NCI-H510A (cell line): ENCODE results near the gene PHKA2.
"Not testable (repeated sequence)": the region's sequence is repeated elsewhere in the genome, so short reads cannot be mapped to it uniquely, and the experiment has no call there.

Source experiments
- DNase-seq: peaks from one replicate; lab custom pipeline; 2025; lab: John Stamatoyannopoulos, UW

Gene PHKA2, protein sequence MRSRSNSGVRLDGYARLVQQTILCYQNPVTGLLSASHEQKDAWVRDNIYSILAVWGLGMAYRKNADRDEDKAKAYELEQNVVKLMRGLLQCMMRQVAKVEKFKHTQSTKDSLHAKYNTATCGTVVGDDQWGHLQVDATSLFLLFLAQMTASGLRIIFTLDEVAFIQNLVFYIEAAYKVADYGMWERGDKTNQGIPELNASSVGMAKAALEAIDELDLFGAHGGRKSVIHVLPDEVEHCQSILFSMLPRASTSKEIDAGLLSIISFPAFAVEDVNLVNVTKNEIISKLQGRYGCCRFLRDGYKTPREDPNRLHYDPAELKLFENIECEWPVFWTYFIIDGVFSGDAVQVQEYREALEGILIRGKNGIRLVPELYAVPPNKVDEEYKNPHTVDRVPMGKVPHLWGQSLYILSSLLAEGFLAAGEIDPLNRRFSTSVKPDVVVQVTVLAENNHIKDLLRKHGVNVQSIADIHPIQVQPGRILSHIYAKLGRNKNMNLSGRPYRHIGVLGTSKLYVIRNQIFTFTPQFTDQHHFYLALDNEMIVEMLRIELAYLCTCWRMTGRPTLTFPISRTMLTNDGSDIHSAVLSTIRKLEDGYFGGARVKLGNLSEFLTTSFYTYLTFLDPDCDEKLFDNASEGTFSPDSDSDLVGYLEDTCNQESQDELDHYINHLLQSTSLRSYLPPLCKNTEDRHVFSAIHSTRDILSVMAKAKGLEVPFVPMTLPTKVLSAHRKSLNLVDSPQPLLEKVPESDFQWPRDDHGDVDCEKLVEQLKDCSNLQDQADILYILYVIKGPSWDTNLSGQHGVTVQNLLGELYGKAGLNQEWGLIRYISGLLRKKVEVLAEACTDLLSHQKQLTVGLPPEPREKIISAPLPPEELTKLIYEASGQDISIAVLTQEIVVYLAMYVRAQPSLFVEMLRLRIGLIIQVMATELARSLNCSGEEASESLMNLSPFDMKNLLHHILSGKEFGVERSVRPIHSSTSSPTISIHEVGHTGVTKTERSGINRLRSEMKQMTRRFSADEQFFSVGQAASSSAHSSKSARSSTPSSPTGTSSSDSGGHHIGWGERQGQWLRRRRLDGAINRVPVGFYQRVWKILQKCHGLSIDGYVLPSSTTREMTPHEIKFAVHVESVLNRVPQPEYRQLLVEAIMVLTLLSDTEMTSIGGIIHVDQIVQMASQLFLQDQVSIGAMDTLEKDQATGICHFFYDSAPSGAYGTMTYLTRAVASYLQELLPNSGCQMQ

DNA sequence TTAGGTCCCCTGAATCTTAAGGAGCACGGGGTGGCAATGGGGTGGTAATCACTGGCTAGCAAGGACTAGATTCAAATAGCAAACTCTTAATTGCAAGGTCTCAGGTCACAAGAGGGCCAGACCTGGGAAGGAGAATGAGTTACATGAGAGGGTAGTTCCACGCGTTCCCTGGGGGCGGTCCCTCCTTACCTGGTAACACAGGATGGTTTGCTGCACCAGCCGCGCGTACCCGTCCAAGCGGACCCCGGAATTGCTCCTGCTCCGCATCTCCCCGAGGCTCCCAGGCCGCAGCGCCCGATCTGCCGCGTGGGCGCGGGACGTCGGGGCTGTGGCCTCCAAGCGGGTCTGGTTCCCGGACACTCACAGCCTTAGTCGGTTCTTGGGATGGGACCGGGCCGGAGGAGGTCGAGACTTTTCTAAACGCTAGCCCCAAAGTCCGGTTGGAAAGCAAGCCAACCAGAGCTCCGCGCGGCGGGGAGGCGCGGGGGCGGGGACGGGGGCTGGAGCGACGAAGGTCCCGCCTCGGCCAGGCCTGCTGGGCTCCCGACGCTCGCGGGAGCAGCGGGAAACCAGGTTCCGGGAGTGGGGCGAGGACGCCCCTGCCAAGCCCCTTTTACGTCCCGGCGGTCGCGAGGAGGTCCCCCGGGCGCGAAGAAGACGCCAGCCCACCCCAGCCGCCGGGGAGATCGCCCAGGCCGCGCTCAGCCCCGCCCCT is at the start of gene PHKA2:
TSS of gene PHKA2 (minus strand) at position 449 of the 715 bp plus-strand sequence. CDS start at position 267, 182 bp downstream.
- DNase-seq: peak; percentile 48

DNA sequence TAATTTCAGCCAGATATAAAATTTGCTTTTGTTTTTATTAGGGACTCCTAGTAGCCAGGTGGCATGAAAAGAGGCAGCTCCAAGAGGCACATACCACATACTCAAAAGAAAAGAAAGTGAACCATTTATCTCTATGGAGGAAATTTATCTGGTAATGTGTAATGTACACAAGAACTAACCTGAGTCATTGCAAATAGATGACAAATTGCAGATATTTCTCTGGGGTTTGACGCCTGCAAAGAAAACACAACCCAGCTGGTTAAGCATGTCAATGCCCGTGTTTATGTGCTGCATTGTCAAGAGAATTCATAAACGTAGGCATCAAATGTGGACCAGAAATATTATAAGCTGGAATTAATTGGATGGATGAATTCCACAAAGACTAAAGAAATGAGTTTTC is 46.9 kb upstream of the PHKA2 start:
- DNase-seq: no peak

DNA sequence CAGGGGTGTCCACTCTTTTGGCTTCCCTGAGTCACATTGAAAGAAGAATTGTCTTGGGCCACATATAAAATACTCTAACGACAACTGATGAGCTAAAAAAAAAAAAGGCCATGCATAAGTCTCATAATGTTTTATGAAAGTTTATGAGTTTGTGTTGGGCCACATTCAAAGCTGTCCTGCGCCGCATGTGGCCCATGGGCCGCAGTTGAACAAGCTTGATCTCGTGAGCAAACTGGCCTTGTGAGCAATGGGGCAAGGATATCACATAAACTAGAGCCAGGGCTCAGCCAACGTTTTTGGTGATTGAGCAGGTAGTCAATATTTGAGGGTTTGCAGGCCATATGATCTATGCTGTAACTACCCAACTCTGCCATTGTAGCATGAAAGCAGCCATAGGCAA is 44.6 kb upstream of the PHKA2 start:
- DNase-seq: no peak

DNA sequence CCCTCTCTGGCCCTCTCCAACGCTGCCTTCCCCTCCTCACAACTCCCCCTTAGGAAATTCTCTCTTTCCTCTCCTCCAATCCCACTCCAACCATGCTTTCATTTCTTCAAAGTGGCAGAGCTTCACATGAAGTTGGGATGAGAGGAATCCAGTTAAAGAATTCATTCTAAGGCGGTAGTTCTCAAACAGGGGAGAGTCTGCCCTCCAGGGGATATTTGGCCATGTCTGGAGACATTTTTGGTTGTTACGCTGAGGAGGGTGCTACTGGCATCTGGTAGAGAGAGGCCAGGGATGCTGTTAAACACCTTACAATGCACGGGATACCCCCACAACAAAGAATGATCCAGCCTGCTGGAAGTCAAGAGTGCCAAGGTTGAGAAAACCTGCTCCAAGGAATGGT is 40.5 kb upstream of the PHKA2 start:
- no peak for DNase-seq

DNA sequence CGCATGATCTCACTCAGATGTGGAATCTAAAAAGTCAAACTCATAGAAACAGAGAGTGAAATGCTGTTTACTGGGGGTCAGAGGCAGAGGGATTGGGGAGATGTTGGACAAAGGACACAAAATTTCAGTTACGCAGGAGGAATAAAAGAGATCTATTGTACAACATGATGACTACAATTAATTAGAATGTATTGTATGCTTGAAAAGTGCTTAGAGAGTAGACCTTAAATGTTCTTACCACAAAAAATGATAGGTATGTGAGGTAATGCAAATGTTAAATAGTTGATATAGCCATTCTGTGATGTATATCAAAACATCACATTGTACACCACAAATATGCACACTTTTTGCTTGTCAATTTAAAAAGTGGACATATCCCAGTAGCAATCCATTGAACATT is 36.1 kb upstream of the PHKA2 start:
- DNase-seq: no peak

DNA sequence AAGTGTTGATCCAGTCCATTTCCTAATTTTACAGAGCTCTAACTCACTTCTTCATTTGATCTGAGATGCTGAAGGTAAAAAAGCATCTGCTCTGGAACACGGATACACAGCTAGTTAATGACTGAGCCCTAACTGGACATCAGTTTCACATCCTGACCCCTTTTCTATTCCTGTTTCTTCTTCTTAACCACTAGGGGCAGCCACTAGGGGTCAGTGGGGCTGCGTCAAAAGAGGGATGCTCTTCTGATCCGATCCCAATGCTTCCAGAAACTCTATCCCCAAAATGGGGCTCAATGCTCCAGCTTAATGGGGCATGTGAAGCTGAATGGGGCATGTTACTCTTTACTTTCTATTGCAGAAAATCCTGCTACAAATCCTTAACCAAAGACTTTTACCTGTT is 33.4 kb upstream of the PHKA2 start:
- peak; percentile 17 for DNase-seq

DNA sequence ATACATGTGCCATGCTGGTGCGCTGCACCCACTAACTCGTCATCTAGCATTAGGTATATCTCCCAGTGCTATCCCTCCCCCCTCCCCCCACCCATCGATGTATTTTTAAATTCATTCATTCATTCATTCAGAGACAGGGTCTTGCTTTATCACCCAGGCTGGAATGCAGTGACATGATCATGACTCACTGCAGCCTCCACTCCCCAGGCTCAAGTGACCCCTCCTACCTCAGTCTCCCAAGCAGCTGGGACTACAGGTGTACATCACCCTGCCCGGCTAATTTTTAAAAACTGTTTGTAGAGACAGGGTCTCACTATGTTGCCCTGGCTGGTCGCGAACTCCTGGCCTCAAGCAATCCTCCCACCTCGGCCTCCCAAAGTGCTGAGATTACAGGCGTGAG is 32.7 kb upstream of the PHKA2 start:
- not testable (repeated sequence) for DNase-seq

DNA sequence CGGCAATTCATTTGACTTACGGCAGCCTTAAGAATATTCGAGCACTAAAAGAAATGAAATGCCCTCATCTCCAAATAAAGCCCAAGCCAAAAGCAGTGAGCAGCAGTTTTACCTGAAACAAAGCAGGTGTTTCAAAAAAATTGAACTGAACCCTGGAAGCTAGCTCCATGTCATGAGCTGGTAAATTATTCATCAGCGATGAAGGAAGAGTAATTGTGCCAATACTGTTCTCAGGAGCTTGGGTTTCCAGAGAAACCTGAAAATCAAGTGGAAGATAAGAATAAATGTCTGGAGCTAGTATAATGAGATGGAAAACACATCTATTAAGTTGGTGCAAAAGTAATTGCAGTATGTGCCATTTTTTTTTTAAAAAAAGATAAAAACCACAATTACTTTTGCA is 24.0 kb upstream of the PHKA2 start:
- DNase-seq: no peak

DNA sequence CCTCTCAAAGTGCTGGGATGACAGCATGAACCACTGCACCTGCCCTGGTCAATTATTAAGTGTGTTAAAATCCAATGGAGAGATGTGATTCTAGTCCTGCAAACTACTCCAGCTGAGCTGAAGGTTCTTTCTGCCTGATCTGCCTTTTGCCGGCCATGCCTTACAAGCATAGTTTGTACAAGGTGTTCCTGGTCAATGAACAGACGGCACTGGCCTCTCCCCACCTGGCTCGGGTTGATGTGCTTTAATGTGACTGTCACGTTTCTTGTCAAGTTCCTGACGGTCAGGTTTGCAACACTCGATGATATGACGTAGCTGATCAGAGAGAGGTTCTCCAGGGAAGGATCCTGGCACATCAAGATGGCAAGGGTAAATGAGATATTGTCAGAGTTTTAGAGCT is 23.1 kb upstream of the PHKA2 start:
- no peak for DNase-seq

DNA sequence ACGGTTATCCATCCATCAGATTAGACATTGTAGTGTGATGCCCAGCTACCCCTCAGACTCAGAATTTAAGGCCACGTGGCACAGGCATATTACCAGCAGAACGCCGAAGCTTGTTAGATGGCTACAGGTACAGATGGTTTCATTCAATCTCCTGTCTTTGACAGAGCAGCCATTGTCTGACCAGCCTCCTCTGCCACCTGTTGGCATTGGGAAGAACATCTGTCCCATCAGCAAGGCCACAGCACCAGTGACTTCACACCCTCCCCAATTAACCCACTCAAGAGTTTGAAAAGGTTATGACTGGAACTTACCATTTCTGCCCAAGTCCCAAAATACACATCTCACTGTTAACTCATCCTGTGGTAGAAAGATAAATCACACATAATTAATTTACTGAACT is 22.0 kb upstream of the PHKA2 start:
- no peak for DNase-seq

DNA sequence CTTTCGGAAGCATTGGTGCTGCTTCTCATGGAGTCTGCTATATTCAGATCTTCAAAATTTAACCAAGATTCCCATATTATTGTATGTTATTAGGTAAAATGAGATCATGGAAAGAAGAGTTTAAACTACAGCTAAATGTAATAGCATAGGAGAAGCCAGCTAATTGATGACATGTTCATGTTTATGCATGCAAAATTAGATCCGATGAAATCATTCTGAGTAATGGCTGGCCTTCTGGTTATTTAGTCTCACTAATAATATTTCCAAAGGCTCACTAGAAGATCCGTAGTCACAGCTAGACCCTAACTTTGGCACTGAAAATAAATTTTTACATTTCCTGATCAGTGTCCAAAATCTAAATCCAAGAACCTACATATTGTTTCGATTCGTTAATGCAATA is 19.8 kb upstream of the PHKA2 start:
- no peak for DNase-seq

DNA sequence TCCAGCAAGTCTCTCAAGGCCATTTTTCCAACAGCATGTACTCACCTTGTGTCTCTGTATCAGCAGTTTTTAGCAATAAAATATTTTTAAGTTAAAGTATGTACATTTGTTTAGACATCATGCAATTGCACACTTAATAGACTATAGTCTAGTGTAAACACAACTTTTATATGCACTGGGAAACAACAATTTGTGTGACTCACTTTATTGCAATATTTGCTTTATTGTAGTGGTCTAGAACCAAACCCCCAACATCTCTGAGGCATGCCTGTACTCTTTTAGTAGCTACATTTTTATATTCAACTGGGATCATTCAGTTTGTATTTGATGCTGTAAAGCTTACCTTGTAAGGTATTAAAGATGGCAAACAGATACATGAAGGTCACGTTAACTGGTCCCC is 14.7 kb upstream of the PHKA2 start:
- DNase-seq: no peak

DNA sequence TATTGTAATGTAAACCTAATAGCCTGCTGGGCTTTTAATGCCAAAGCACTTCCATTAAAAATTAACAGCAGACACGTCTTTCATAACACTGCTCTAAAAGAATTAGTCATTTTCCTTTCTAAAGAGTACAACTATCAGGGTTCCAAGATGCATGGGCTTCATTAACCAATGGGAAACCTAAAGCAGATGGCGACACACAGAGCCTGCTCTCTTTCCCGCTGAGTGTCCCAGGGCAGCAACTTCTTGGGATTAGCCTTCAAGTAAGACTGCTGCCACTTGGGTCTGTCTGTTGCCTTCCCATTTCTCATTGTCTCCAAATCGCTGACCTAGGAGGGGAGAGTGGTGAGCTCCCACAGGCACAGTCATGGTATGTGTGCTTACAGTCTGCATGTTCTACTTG is 14.0 kb upstream of the PHKA2 start:
- no peak for DNase-seq

DNA sequence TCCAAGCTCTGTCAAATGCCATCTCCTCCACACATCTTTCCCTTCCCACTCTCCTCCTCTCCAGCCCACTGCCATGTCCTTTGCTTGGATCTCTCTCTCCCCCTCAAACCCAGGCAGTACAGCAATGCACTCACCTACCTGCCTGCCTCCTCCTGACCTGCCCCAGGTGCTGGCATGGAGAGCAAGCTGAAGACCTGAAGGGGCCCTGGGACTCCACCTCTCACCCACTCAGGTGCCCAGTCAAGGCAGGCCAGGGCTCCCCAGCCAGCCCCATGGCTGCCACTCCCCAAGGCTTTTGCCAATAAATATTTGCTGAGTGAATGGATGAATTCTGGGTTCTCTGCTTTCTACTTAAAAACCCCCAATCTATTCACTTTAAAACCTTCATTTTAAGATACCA is 12.6 kb upstream of the PHKA2 start:
- no peak for DNase-seq

DNA sequence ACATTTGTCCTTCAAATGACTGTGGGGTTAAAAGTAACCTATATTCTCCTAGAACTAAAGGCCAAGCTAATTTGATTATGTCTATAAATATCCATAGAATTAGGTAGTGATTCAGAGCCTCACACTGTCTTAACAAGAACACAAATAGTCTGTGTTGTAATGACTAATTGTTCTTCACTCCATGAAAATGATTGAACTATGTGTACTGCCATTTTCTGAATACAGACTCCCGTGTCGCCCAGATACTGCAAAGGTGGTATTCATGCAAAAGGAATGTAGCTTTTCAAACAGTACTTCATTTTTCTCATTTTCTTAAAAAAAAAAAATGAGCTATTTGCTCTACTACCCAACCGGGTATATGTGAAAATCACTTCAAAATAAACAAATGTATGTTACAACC is 11.3 kb upstream of the PHKA2 start:
- no peak for DNase-seq

DNA sequence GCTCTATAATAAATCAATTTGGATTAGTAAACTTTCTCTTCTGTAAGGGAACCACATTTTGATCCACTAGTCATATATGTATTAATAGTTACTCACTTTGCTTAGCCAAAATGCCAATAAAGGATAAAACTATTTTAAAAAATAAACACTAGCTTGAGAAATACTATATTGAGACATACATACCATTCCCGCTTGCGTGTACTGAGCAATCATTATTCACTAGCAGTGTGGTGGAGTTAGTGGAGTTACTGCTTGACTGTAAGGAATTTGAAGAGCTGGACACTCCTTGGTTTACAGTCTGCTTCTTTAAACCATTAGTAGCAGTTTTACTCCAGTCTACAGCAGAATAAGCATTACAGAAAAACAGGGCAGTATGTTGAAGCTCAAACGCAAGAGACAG is 10.8 kb upstream of the PHKA2 start:
- DNase-seq: no peak

DNA sequence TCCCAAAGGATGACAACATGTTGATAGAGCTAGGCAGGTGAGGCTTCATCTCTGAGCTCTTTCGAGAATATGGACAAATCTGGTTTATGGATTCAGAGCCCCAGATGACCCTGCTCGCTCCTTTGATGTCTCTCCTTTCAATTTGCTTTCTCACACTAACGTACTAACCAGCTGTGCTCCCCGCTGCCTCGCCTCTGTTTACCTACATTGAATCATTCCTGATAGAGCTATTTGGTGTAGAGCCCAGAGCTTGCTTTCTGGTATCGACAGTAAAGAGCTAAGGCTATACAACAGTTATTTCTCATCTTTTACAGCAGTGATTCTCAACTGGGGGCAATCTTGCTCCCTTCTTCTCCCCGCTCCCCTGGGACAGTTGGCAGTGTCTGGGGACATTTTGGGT is 8.9 kb upstream of the PHKA2 start:
- no peak for DNase-seq

DNA sequence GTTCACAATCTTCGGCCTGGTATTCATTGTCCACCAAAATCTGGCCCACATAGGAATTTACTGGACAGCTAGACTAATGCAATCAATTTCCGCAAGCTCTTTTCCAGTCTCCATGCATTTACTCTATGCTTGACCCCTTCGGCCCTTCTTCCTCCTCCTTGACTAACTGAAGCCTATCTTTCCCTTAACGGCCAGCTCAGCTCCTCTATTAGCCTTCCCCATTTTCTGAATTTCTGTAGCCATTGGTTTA is 1.2 kb upstream of the PHKA2 start:
- DNase-seq: no peak

DNA sequence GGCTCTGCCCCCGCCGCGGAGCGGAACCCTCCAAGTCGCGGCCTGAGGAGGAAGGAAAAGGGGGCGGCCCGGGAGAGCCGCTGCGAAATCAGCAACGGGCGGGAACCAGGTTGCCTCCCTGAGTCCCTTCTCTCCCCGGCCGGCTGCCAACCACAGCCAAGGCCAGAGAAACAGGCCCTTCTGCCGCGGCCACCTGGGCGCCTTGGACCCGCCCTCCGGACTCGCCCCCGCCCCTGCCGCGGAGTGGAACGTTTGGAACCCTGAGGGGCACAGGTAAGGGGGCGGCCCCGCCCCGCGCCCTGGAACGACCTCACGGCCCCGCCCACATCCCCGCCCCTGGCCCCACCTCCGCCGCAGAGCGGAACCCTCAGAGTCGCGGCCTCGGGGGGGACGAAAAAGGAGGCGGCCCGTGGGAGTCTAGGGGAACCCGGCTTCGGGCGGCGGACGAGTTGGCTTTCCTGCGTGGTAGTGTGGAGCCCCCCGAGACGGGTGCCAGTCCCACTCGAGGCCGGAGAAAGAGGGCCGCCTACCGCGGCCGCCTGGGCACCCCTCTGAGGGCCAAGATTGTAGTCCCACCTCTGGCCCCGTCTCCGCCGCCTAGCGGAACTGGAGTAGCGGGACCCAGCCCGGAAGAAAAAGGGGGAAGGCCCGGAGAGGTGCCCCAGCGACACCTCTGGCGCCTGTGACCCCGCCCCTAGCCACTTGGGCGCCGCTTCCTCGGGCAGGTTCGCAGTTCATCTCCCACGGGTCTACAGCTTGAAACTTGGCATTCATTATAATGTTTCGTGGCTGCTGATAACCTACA is 669 bp upstream of the PHKA2 start:
- DNase-seq: peak; percentile 76

DNA sequence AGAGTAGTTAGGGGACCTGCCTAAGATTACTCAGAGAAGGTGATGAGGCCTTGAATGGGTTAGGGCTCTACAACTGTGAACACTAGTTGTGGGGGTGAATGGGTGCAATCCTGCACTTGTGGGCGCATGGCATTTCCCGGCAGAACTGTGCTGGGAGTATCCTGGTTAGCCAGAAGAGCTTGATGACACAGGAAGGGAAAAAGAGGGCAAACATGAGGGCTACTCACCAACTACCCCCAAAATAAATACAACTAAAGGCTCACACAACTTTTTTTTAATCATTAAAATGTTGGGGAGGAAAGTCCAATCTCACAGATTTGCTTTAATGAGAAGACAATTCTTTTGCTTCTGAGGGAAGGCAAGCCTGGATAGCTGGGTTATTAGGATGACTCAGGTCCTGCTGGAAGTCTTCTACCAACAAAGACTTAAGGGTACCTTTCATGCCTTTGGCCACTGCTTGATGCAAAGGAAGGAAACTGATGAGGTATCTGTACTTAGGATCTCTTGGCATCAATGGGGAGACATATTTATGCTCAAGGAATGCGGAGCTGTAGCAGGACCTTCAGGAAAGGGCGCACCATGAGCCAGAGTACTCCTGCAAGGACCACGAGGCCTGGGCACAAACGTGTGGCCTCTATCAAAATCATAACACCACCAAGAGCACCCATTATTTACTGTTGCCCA is 2.6 kb downstream of the PHKA2 start:
- no peak for DNase-seq

DNA sequence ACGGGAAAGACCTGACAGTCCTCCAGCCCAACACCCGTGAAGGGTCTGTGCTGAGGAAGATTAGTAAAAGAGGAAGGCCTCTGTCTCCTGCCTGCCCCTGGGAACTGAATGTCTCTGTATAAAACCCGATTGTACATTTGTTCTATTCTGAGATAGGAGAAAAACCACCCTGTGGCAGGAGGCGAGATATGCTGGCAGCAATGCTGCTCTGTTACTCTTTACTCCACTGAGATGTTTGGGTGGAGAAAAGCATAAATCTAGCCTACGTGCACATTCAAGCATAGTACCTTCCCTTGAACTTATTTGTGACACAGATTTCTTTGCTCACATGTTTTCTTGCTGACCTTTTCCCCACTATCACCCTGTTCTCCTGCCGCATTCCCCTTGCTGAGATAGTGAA is 3.7 kb downstream of the PHKA2 start:
- DNase-seq: not testable (repeated sequence)
